BLaER1 (cell line): ENCODE measurements around the gene ORM2.

Experiments
- H3K27ac ChIP-seq: shearing (Covaris generic); formaldehyde crosslinking; 2 replicates; pipeline ENCODE4 v1.8.1; 2022
- H3K27me3 ChIP-seq: shearing (Covaris generic); formaldehyde crosslinking; 2 replicates; pipeline ENCODE4 v1.8.1; 2022
- H3K36me3 ChIP-seq: shearing (Covaris generic); formaldehyde crosslinking; 2 replicates; pipeline ENCODE4 v1.8.1; 2022
- H3K4me1 ChIP-seq: shearing (Covaris generic); formaldehyde crosslinking; 2 replicates; pipeline ENCODE4 v1.8.1; 2022
- H3K4me2 ChIP-seq: shearing (Covaris generic); formaldehyde crosslinking; 2 replicates; pipeline ENCODE4 v1.8.1; 2022
- H3K4me3 ChIP-seq: shearing (Covaris generic); formaldehyde crosslinking; 2 replicates; pipeline ENCODE4 v1.8.1; 2022
- H3K9ac ChIP-seq: shearing (Covaris generic); formaldehyde crosslinking; 2 replicates; pipeline ENCODE4 v1.8.1; 2022
- H3K9me3 ChIP-seq: shearing (Covaris generic); formaldehyde crosslinking; 2 replicates; pipeline ENCODE4 v1.8.1; 2022
- H4K20me1 ChIP-seq: shearing (Covaris generic); formaldehyde crosslinking; 2 replicates; pipeline ENCODE4 v1.8.1; 2022
- Cebpa-rat ChIP-seq: shearing (Covaris generic); IDR thresholded peaks from 2 replicates; pipeline ENCODE4 v1.8.1; 2022

The ORM2 gene

GRCh38 chr9:114367772-114368569 is 38.3 kb downstream of the ORM2 start:
- Histone ChIP-seq H3K27ac (peak overlapping the region; percentile 100), H3K27me3 (no peaks in the 10 kb centered on the region), H4K20me1 (no peaks in the 10 kb centered on the region), H3K36me3 (peaks cover 56% of the 10 kb centered on the region), H3K4me3 (peak overlapping the region; percentile 34; the same call in 1 of the 2 replicates), H3K9me3 (no peaks in the 10 kb centered on the region), H3K4me1 (peaks cover 98% of the 10 kb centered on the region), H3K9ac (peak overlapping the region; percentile 70), H3K4me2 (peak overlapping the region; percentile 98)
- no peak for TF ChIP-seq Cebpa-rat

DNA sequence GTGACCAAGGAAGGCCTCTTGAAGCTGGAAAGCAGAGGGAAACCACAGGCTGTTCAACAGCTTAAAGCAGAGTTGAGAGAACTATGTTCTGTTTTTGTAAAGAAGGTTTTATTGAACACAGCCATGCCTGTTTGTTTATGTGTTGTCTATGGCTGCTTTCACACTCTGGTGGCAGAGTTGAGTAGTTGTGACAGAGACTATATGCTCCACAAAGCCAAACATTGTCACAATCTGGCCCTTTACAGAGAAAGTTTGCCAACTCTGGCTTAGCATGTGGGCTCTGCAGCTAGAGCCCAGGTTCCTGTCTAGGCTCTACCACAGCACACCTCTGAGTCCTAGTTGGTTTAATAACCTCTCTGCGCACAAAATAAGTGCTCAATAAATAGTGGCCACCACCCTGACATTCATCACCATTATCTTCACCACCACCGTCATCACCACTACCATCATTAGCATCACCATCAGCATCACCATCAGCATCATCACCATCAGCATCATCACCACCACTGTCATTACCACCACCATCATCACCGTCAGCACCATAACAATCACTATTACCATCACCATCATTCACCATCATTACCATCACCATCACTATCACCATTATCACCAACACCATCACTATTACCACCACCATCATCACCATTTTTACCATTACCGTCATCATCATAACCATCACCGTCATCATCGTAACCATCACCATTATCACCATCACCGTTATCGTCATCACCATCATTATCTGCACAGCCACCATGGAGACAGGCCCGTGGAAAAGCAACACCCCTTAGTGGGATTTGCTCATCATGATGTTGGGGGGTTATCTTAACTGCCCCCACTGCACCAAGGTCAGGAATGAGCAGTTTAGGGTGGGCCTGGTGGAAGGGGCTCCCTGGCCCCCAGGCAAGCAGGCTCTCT is 39.8 kb downstream of the ORM2 start:
- H3K9me3 ChIP-seq: no peaks in the 10 kb centered on the region
- peak overlapping the region; percentile 100 for H3K27ac ChIP-seq
- peak overlapping the region; percentile 93 for H3K9ac ChIP-seq
- H3K4me2 ChIP-seq: peak overlapping the region; percentile 98
- peak overlapping the region; percentile 57 for H3K4me3 ChIP-seq
- peaks cover 50% of the 10 kb centered on the region for H3K36me3 ChIP-seq
- no peaks in the 10 kb centered on the region for H3K27me3 ChIP-seq
- peaks cover 96% of the 10 kb centered on the region for H3K4me1 ChIP-seq
- TF ChIP-seq Cebpa-rat: no peak
- H4K20me1 ChIP-seq: no peaks in the 10 kb centered on the region

- TF ChIP-seq Cebpa-rat: no peak
- peaks cover 50% of the 10 kb centered on the region for H3K36me3 ChIP-seq
- no peaks in the 10 kb centered on the region for H4K20me1 ChIP-seq
- peak overlapping the region; percentile 98 for H3K4me2 ChIP-seq
- H3K9ac ChIP-seq: peak overlapping the region; percentile 93
- peak overlapping the region; percentile 57 for H3K4me3 ChIP-seq
- H3K9me3 ChIP-seq: no peaks in the 10 kb centered on the region
- no peaks in the 10 kb centered on the region for H3K27me3 ChIP-seq
- H3K4me1 ChIP-seq: peaks cover 96% of the 10 kb centered on the region
- peak overlapping the region; percentile 100 for H3K27ac ChIP-seq
Measured at GRCh38 chr9:114370251-114370967, 40.7 kb downstream of the ORM2 start.

DNA sequence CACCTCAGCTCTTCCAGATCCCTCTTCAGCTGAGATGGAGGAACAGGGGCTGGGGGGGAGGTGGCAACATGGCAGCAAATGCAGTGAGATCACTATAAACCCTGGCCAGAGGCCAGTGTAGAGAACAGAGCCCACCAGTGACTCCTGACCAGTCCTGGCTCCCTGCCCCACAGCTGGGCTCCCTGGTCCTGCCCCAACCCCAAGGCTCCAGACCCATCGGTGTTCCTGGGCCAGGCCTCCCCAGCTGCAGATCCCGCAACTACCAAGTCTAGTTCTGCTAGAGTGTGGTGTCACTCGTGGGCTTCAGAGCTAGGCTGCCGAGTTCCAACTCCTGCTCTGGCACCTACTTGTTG is 41.3 kb downstream of the ORM2 start:
- no peaks in the 10 kb centered on the region for H3K9me3 ChIP-seq
- H3K27ac ChIP-seq: peak overlapping the region; percentile 100
- H3K4me1 ChIP-seq: peaks cover 95% of the 10 kb centered on the region
- peak overlapping the region; percentile 93 for H3K9ac ChIP-seq
- no peaks in the 10 kb centered on the region for H4K20me1 ChIP-seq
- H3K36me3 ChIP-seq: peaks cover 49% of the 10 kb centered on the region
- H3K27me3 ChIP-seq: no peaks in the 10 kb centered on the region
- peak overlapping the region; percentile 57 for H3K4me3 ChIP-seq
- no peak for TF ChIP-seq Cebpa-rat
- H3K4me2 ChIP-seq: peak overlapping the region; percentile 98

- H3K9me3 ChIP-seq: no peaks in the 10 kb centered on the region
- TF ChIP-seq Cebpa-rat: no peak
- H3K27ac ChIP-seq: peak overlapping the region; percentile 100
- H3K4me2 ChIP-seq: peak overlapping the region; percentile 98
- H3K4me1 ChIP-seq: peaks cover 92% of the 10 kb centered on the region
- H3K36me3 ChIP-seq: peaks cover 51% of the 10 kb centered on the region
- no peaks in the 10 kb centered on the region for H3K27me3 ChIP-seq
- no peaks in the 10 kb centered on the region for H4K20me1 ChIP-seq
- H3K4me3 ChIP-seq: peak overlapping the region; percentile 57
- H3K9ac ChIP-seq: peak overlapping the region; percentile 93
Measured at GRCh38 chr9:114371343-114371944, 41.8 kb downstream of the ORM2 start.

GRCh38 chr9:114371973-114372917 is 42.6 kb downstream of the ORM2 start:
- peak overlapping the region; percentile 57 for H3K4me3 ChIP-seq
- H3K9me3 ChIP-seq: no peaks in the 10 kb centered on the region
- peaks cover 92% of the 10 kb centered on the region for H3K4me1 ChIP-seq
- no peak for TF ChIP-seq Cebpa-rat
- H3K9ac ChIP-seq: peak overlapping the region; percentile 93
- H3K27me3 ChIP-seq: no peaks in the 10 kb centered on the region
- peaks cover 56% of the 10 kb centered on the region for H3K36me3 ChIP-seq
- H4K20me1 ChIP-seq: no peaks in the 10 kb centered on the region
- peak overlapping the region; percentile 98 for H3K4me2 ChIP-seq
- H3K27ac ChIP-seq: peak overlapping the region; percentile 100

DNA sequence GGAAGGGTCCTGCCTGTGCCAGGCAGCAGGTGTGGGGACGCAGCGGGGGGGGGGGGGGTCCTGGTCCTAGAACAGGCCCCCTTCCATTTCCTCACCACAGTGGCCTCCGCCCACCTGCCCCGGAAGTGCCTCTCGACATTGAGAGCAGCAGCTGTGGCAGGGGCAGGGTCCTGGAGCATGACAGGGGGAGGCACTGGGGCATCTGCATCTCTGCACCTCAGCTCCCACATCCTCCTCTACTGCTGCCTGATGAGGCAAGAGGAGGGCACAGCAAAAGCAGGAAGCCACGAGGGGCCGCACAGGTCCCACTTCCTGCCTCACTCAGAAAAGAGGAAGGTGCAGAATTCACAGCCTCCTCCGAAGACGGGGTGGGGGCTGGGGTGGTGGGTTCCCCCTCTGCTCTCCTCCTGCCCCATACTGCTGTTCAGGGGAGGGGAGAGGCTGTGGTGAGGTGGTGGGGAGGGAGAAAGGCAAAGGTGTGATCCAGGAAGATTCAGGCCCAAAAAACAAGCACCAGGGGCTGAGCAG is 43.3 kb downstream of the ORM2 start:
- peak; percentile 97 for TF ChIP-seq Cebpa-rat
- Histone ChIP-seq H3K4me1 (peaks cover 92% of the 10 kb centered on the region), H3K27ac (peak overlapping the region; percentile 100), H3K4me2 (peak overlapping the region; percentile 98), H4K20me1 (no peaks in the 10 kb centered on the region), H3K9ac (peak overlapping the region; percentile 93), H3K36me3 (peaks cover 56% of the 10 kb centered on the region), H3K27me3 (no peaks in the 10 kb centered on the region), H3K4me3 (peak overlapping the region; percentile 57), H3K9me3 (no peaks in the 10 kb centered on the region)

DNA sequence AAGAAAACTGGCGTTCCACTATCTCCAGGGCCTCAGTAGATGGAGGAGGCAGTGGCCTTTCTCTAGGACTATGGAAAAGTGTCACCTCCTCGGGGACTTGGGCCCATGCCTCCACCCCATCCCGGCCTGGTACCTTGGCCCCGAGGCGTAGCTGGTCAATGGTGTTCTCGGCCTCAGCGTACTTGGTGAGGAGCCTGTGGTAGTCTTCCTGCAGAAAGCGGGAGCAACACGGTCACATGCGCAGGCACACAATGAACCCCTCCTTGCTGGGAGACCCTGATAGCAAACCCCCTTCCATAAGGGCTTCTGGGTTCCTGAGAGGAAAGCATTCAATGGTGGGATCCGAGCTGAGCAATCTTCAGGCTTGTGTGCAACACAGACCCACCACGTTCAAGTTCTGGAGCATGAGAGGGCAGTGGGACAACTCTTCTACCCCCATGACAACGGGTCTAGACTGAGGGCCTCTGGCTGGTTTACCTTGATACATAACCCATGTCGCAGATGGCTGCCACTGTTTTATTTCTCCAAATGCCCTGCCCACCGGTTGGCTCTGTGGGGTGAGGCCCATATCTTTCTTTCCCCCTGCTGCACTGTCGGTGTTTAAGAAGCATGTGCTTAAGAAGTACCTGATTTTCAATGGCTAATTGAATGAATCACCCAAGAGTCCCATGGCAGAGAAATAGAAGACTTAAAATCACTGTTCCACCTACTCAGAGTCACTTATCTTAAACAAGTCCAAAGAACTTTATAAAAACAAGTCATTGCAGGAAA is 44.5 kb downstream of the ORM2 start:
- Histone ChIP-seq H3K4me2 (peak overlapping the region; percentile 98), H3K27ac (peak overlapping the region; percentile 100), H3K9me3 (no peaks in the 10 kb centered on the region), H4K20me1 (peaks cover 6% of the 10 kb centered on the region; the same call in 1 of the 2 replicates), H3K4me3 (peak overlapping the region; percentile 45; the same call in 1 of the 2 replicates), H3K9ac (peak overlapping the region; percentile 90), H3K4me1 (peaks cover 92% of the 10 kb centered on the region), H3K36me3 (peaks cover 56% of the 10 kb centered on the region), H3K27me3 (no peaks in the 10 kb centered on the region)
- TF ChIP-seq Cebpa-rat: no peak
